GM21825 (cell line): Measurements from ENCODE around the gene FREM3.
"Not testable (repeated sequence)": the region's sequence is repeated elsewhere in the genome, so short reads cannot be mapped to it uniquely, and the experiment has no call there.

Source experiments
- ATAC-seq: cut with Tn5 transposase; IDR thresholded peaks from one replicate; pipeline ENCODE4 v1.9.1; 2021; ENCODE audit warnings: mild to moderate bottlenecking, moderate library complexity; ENCODE audit not compliant: unreplicated experiment

The FREM3 gene

DNA sequence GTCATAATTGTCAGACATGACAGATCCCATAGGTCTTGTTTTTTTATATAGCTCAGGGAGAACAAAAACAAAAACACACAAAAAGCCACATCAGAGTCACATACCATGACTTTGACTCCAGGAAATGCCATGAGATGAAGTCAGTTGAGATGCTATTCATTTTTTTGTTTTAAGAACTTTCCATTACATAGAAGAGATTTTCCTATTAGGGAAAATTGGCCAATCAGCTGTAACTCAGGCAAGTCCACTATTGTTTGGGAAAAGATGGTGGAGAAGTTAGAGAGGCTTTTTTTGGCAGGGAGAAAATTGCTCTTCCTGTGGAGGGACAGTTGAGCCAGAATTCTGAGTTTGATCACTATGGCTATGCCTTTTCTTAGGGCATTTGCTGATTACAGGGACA lies 114.4 kb downstream of the FREM3 start:
- ATAC-seq, result no peak

DNA sequence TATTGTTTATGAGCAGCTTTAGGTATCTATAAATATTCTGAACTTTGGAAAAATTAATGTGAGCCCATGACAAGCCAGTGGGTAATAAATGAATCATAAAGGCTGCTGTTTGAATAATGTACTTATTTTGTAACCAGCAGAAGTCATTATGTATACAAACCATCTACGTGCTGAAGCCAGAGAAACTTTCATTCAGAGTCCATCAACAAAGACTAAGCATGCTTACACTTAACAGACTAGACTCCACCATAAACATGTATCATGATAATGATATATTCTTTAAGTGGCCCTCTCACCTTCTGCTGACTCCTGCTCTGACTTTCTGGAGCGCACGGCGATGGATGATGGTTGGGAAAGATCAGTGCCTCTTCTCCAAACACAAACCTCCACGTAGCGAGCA lies 114.9 kb downstream of the FREM3 start:
- no peak for ATAC-seq

DNA sequence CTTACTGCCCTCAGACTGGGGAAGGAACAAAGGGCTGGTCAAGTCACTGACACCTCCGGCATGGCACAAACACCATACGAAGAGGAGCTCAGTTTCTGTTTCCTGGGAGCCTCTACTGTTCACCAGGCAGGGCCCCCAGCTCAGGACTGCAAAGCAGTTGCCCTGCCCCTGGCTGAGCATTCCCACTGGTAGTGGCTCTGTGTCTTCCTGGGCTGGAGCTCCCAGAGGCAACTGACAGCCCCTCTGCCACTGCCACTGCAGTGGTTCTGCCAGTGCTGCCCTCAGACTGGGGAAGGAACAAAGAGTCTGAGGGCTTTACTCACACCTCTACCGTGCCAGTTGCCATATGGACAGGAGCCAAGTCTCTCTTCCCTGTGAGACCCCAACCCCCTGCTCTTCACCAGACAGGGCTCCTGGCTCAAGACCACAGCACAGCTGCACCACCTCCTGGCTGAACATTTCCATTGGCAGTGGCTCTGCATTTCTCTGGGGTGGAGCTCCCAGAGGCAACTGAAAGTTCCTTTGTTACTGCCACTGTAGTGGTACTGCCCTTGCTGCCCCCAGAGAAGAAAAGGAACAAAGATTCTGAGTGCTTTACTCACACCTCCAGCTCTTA lies 119.0 kb downstream of the FREM3 start:
- ATAC-seq, result no peak

DNA sequence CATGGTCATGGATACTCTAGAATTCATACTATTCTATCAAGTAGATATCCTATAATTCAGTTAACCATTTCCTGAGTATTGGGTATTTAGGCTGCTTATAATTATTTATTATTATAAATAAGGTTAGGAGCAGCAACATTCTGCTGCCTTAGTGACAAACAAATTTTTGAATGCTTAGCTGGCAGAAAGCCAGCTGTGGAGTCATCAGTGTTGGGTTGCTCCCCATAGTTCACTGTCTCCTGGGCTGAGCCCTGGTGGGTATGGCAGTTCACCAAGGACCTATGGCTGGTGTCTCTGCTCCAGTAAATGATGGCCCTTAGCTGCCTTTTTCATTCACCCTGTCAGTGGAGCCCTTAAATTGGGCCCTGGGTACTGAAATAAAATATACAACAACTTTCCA lies 125.1 kb downstream of the FREM3 start:
- ATAC-seq, result no peak

DNA sequence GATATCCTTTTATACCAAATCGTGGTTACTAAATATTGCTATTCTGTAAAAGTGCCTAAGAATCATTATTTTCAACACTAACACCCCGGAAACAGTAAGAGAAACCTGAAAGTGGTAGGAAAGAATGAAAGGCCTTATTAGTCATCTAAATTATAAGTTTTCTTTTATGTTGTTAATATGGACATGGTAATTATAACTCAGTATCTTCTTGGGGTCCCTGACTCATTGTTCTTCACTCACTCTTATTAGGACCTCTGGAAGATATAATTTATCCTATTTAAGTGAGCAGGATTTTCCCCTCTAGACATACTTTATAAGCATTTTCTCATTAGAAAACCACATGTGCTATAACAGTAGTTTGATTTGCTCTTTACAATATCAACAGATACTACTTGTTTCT lies 136.0 kb downstream of the FREM3 start:
- no peak for ATAC-seq

DNA sequence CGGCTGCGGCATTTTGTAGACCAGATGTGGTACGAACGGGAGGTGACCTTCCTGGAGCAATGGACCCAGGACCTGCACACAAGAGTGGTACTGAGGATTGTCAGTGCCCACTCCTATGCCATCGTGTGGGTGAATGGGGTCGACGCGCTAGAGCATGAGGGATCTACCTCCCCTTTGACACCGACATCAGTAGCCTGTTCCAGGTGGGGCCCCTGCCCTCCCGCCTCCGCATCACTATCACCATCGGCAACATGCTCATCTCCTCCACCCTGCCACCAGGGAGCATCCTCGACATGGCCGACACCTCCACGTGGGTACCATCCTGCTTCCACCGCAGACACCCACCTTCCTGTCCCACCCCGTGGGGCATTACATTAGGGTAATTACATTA lies 140.7 kb downstream of the FREM3 start:
- ATAC-seq, result no peak

DNA sequence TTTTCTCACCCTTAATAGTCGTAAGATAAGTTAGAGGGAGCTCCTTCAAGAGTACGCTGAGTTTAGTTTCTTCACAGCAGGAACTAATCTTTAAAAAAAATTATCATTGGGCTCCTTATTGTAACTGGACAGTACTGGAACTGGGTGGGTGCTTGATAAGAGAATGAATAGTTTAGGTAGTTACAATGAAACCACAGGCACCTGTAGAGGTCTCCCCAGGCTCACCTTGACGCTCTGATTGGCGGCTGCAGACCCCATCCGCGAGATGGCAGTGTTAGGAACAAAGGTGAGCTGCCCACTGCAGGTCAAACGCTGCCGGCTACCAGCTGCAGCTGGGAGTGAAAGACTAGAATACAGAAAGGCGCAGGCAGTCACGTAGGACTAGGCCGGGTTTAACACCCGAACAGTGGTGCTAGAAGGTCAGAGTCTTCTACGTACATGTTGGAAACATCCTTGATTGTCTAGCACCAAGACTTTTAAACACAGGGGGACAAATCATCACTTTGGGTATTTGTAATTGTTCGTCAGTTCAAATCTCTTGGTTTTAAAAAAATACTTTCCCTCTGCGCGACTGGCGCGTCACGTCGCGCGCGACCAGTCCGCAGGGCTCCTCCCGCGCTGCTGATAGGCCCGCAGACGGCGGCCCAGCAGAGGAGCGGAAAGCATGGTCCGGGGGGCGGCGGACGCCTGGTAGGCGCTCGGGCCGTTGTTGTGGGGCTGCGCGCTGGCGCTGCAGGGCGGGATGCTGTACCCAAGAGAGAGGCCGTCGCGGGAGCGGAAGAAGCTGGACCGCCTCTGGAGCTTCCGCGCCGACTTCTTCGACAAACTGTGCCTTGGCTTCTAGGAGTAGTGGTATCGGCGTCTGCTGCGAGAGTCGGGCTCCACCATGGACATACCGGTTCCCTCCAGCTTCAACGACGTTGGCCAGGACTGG lies 141.4 kb downstream of the FREM3 start:
- peak; percentile 92 for ATAC-seq

DNA sequence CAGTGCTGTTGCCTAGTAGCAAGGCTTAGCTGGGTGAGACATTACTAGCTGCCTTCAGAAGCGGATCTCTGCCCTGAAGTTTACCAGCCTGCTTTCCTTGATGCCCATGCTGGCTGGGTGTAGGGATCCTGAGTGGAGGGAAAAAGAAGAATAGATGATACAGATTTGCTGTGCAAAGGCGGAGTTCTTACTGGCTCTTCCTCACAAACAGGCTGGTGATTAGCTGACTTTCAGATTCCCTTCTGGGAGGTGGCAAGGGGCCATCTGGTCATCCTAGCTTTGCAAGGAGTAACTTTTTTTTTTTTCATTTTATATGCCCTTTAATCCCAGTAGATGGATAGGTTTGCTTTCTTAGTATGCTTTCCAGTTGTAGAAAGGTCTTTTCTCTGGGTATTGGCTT lies 142.2 kb downstream of the FREM3 start:
- no peak for ATAC-seq

DNA sequence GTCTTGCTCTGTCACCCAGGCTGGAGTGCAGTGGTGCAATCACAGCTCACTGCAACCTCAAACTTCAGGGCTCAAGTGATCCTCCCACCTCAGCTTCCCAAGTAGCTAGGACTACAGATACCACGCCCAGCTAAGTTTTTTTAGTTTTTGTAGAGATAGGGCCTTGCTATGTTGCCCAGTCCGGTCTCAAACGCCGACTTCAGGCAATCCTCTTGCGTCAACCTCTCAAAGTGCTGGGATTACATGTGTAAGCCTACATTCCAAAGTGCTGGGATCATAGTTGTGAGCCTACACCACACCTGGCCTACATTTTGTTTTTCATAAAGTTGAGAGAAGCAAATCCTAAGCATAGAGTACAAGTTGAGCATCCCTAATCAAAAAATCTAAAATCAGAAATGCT lies 144.8 kb downstream of the FREM3 start:
- ATAC-seq, result no peak

DNA sequence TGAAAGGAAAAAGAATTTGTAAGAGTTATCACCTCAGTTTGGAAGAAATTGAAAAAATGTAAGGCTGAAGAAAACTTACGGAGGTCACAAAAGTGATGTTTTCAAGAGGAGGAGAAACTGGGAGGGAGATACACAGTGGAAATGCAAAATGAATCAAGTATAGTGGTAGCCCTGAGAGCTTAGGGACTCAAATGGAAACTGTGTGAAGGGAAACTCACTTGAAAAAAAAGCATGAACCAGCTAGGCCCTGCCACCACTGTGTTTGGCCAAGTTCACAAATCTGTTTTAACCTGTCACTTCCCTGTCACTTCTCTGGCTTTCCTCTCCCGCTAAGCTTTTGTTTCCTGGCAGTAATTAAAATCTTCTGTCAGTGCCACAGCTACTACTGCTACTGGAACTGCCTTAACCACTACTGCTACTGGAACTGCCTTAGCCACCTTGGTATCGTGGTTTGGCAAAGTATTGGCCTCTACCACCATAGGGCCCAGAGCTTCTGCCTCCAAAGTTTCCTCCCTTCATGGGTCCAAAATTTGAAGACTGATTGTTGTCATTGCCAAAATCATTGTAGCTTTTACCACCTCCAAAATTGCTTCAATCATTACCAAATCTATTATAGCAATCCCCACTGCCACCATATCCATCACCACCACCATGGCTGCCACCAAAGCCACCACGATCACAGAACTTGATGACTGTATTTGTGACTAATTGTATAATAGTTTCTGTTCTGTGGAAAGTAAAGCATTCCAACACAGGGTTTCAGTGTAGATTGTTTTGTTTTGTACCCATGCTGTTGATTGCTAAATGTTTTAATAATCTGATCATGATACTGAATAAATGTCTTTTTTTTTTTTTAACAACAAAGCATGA lies 145.5 kb downstream of the FREM3 start:
- ATAC-seq, result peak; percentile 38

DNA sequence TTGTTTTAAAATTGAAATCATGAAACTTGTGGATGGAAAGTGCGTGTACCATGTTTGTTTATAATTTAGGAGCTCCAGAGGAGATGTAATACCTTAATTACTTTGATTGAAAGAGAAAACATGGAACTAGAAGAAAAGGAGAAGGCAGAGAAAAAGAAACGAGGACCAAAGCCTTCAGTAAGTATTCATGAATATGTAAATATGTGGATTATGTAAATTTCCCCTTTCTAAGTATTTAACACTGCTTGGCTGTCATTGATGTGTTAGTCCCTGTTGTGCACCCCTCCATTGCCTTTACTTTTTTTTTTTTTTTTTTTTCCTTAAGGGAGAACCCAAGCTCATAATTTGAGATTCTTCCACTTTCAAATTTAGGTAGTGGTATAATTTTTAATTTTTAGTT lies 150.5 kb downstream of the FREM3 start:
- ATAC-seq, result no peak

DNA sequence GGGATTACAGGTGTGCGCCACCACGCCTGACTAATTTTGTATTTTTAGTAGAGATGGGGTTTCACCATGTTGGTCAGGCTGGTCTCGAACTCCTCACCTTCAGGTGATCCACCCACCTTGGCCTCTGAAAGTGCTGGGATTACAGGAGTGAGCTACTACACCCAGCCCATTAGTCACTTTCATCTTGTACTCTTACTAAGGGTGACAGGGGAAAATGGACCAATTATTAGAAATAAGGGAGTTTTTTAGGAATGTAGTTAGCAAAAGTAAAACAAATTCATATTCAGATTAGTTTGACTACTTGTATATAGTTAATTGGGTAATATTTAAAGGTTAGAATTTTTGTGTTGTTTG lies 160.8 kb downstream of the FREM3 start:
- ATAC-seq, result no peak

DNA sequence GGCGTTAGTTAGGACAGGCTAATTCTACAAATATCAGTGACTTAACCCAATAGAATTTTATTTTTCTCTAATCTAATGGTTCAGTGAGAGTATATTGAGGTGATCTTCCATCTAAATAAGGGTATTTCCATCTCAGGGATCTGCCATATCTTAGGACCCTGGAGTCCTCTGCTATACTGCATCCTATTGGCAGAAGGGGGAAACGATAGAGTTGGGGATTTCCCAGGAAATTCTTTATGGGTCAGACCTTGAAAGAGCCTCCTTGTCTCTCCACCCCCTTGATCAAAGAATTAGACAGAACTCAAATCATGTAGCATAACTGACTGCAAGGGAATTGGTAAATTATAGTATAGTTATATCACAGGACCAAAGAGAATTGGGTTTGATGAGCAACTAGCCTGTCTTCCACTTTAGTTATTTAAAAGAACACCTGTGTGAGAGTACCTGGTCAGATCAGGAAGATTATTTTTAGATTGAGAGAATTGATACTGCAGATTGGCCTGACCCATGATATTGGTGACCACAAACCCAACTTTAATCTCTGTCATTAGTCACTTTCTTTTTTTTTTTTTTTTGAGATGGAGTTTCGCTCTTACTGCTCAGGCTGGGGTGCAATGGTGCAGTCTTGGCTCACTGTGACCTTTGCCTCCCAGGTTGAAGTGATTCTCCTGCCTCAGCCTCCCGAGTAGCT lies 161.4 kb downstream of the FREM3 start:
- ATAC-seq, result no peak

DNA sequence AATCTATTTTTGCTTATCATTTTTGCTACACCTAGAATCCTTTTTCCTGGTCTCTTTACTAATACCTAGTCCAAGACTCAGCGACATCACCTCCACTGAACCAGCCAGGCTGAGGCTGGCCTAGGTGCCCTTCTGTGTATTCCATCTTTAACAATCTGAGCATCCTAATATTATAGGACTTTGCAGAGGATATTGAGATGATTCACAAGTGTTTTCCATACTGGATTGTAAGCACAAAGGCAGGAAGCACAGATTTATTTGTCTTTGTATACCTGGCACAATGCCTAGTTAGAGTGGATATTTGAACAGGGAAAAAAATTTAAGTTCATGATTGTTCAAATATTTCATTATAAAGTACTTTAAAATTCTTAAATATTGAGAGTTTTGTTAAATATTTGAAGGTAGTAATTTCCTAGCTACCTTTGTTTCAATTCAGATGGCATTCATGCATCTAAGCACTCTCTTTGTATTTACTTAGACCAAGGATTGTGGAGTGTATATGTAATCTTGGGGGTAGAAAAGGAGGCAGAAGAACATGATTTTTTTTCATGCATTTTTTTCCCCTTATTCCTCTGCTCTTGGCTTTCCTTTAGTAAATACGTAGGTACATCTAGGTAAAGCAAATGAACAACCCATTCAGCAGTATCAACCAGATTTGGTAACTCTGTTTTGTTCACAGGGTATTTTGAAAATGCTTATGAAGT lies 168.5 kb downstream of the FREM3 start:
- ATAC-seq, result no peak

DNA sequence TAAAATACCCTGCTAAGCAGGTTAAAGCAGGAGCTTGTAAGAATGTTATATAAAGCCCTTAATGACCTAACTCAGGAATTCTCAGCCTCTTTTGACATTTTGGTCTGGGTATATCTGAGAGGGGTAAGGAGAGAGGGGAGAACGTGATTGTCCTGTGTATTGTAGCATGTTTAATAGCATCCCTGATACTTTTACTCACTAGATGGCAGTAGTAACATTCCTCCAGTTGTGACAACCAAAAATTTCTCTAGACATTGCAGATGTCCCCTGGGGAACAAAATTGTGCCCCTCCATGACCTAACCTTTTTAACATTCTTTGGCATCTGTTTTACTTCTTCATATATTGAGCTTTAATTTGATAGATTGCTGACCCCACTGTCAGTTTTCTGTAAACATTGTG lies 169.1 kb downstream of the FREM3 start:
- ATAC-seq, result no peak

DNA sequence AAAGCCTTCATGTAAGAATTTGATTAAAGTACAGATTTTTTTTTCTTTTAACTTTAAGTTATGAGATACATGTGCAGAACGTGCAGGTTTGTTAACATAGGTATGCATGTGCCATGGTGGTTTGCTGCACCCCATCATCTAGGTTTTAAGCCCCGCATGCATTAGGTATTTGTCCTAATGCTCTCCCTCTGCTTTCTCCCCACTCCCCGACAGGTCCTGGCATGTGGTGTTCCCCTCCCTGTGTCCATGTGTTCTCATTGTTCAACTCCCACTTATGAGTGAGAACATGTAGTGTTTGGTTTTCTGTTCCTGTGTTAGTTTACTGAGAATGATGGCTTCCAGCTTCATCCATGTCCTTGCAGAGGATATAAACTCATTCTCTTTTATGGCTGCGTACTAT lies 172.4 kb downstream of the FREM3 start:
- not testable (repeated sequence) for ATAC-seq
